Measurements from ENCODE around the gene CCNF.

The CCNF gene

DNA sequence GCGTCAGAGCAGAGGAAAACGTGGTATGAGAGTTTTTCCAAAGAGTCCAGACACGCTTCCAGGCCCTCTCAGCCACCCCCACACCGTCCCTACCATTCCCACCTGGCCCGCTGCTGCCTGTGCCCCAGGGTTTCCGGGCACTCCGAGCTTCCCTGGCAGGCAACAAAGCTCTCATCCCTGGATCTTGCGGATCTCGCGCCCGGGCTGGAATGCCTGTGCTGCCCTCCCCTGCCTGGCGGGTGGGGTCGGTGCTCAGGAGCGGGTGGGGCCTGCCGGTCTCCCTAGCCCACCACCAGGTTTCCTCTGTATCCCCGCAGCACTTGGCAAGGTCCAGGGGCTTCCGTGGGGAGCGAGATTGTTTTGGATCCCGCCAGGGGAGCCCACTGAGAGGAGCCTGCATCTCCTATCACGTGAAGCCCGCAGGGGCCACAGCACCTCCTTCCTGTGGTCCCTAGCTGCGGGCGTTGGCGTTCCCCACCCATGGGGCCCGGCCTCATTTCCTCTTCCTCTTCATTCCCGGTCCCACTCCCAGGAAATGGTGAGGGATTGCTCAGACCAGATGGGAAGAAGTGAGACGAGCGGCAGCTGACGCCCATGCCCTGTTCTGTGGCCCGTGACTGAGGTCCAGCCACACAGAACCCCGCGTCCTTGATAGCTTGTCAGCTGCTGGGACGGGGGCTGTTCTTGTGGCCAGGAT lies 56.7 kb downstream of the CCNF start:
- TF ChIP-seq, protein P1, sequence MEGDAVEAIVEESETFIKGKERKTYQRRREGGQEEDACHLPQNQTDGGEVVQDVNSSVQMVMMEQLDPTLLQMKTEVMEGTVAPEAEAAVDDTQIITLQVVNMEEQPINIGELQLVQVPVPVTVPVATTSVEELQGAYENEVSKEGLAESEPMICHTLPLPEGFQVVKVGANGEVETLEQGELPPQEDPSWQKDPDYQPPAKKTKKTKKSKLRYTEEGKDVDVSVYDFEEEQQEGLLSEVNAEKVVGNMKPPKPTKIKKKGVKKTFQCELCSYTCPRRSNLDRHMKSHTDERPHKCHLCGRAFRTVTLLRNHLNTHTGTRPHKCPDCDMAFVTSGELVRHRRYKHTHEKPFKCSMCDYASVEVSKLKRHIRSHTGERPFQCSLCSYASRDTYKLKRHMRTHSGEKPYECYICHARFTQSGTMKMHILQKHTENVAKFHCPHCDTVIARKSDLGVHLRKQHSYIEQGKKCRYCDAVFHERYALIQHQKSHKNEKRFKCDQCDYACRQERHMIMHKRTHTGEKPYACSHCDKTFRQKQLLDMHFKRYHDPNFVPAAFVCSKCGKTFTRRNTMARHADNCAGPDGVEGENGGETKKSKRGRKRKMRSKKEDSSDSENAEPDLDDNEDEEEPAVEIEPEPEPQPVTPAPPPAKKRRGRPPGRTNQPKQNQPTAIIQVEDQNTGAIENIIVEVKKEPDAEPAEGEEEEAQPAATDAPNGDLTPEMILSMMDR (IDR thresholded peaks at IDR 0.05; ENCODE audit: low read depth, low read length), result no peak
- DNase-seq (ENCODE audit: low read depth in 2 of 2), result no peak
- H3K4me3 ChIP-seq (replicated peaks in 1 of 2; ENCODE audit: low read depth in 2 of 2, low read length in 2 of 2), result no peak overlapping the region

DNA sequence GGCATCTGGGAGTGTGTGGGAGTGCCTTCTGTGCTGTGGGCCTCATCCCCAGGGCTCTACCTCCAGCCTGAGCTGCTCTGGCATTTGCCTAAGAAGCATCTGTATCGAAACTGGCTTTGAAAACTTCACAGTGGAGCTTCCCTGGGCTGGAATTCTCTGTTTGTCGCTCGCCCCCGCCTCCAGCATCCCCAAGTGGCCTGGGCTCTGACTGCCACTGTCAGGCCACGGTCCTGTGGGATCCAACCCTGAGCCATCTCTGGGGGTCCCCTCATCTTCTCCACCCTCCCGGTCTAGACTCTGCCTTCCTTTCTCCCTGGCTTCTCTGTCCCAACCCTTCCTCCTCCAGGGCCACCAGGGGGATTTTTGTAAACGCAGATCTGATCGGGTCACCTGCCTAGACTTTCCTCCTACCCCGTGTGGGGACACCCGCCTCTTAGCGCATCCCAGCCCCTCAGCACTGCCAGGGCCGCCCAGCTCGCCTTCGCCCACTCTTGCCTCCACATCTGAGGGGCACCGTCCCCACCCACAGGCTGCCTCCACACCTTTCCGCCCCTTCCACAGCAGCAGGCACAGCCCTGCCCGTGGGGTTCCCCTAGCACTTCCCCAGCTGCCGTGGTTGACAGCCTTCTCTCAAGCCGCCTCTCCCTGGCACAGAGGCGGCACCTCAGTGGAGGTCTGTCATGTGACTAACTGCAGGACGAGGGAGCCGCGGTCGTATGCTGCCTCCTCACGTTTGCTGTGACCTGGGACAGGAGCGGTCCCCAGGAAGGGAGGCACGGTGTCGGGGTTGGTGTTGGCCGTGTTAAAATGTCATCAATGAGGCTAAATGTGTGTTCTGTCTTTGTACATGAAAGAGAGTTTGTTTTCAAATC lies 57.6 kb downstream of the CCNF start:
- DNase-seq (ENCODE audit: low read depth in 2 of 2), result no peak
- H3K4me3 ChIP-seq (replicated peaks in 1 of 2; ENCODE audit: low read depth in 2 of 2, low read length in 2 of 2), result no peak overlapping the region
- TF ChIP-seq, protein P1 (IDR thresholded peaks at IDR 0.05; ENCODE audit: low read depth, low read length), result no peak

DNA sequence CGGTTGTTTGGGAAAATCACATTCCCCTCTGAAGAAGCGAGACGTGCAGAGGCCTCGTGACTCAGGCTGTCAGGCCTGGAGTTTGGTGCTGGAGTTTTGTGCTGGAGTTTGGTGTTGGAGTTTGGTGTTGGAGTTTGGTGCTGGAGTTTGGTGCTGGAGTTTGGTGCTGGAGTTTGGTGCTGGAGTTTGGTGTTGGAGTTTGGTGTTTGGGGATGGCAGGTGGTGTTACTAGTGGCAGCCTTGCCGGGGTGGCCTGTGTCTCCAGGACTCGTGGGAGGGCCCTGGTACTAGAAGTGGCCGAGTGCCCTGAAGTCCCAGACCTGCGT lies 58.2 kb downstream of the CCNF start:
- DNase-seq (ENCODE audit: low read depth in 2 of 2), result no peak
- H3K4me3 ChIP-seq (replicated peaks in 1 of 2; ENCODE audit: low read depth in 2 of 2, low read length in 2 of 2), result no peak overlapping the region
- TF ChIP-seq, protein P1 (IDR thresholded peaks at IDR 0.05; ENCODE audit: low read depth, low read length), result no peak

DNA sequence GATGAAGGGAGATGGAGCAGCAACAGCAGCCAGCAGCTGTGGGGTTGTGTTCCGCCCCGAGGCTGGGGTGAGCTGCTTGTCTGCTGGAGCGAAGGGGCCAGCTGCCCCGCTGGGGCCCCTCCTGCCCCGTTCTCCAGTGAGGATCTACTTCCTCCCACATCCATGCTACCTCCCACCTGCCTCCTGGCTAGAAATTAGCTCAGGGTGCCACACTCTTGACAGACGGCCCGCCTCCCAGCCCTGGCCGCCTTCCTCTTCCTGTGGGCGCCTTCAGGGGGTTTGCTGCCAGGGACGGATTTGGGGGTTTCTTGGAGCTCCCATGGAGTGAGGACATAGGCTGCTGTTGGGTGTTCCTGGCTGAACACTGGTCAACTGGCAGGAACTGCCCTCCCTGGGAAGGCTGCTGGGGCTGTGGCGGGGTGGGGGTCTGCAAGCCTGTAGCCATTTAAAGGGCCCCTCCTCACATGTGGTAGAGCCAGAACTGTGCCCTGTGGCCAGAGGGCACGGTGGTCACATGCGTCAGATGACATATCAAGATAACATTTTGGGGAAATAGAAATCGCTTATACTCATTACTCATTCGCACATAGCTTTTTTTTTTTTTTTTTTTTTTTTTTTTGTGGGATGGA lies 58.8 kb downstream of the CCNF start:
- TF ChIP-seq, protein P1 (IDR thresholded peaks at IDR 0.05; ENCODE audit: low read depth, low read length), result no peak
- no peak overlapping the region for H3K4me3 ChIP-seq (replicated peaks in 1 of 2; ENCODE audit: low read depth in 2 of 2, low read length in 2 of 2)
- no peak for DNase-seq (ENCODE audit: low read depth in 2 of 2)

DNA sequence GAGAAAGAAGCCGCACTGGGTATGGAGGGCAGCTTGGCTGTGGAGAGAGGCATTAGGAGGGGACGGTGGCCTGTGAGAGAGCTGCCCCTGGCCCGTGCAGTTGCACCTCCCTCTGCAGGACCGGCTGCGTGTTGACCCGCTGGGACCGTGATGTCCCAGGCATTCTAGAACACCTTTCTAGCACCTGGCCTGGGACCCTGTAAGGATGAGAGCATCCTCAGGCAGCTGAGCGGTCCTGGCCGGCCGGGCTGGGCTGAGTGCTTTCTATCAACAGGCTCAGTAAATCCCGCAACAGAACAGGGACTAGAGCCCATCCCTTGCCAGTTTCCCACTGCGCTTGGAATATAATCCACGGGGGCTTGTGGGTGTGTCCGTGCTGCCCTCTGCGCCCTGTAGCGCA lies 60.3 kb downstream of the CCNF start:
- TF ChIP-seq, protein P1 (IDR thresholded peaks at IDR 0.05; ENCODE audit: low read depth, low read length), result no peak
- DNase-seq (ENCODE audit: low read depth in 2 of 2), result no peak
- H3K4me3 ChIP-seq (replicated peaks in 1 of 2; ENCODE audit: low read depth in 2 of 2, low read length in 2 of 2), result no peak overlapping the region

DNA sequence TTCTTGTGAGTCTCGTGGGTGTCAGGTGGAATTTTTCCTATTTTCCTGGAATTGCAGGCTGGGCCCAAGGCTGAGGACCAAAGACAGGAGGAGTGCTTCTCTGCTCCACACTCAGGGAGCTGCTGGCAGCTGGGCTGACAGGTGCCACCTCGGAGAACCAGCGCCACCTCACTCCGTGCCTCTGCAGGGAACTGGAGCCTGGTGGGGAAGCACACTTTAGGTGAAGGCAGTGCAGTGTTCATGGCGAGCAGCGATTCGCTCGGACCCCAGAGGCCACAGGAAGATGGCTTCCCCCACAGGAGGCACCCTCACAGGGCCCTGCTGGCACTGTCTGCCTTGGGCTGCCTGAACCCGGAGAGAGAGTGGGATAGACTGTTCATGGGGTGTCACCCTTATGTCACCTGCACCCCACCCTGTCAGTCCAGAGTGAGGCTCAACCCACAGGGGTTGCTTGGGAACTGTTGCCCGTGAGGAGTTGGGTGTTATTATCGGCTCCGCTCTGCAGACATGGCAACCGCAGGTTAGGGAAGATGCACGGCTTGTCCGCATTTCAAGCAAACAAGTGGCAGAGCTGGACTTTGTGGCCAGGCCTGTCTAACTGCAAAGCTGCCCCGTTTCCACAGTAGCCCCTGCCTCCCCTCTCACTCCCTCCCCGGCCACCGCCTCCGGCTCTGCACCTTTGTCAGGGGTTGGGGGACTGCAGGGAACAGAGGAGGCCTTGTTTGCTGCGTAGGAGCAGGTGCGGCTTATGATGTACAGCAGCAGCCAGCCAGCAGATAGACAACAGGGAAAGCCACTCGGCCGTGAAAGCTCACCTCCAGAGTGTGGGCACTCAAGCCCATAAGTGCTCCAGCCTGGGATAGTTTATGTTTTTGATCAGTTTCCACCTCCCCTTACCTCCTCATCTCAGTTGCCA lies 61.2 kb downstream of the CCNF start:
- no peak for DNase-seq (ENCODE audit: low read depth in 2 of 2)
- H3K4me3 ChIP-seq (replicated peaks in 1 of 2; ENCODE audit: low read depth in 2 of 2, low read length in 2 of 2), result no peak overlapping the region
- TF ChIP-seq, protein P1 (IDR thresholded peaks at IDR 0.05; ENCODE audit: low read depth, low read length), result no peak
